ENCODE data around the gene SLC25A46. TPM values are rescaled to one million over a fixed set of nuclear protein-coding genes. Genes with fewer than 3 reads are reported as not detected.

Gene SLC25A46
- total and polyA plus RNA-seq, 2 of the 8 experiments (the other 6 are each of a cell fraction or from before 2014, with no cell fraction given) = 10.6 to 21.7 TPM

DNA sequence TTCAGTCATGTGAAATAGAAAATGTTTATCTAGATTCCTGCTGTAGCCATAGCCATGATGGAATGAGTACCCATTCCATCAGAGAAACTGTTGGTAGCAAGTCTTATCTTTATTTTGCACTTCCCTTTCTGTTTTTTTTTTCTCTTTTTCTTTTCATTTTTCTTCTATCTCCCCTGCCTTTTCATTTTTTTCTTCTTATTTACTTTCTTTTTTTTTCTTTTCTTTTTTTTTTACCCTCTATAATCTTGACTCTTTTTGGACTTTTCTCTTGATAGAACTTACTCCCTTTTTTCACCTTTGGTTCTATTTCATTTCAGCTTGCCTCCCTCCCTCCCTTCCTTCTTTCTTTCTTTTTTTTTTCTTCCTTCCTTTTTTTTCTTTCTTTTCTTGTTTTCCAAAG, 15.4 kb downstream of the SLC25A46 start (continued):
- TF ChIP-seq CTCF (IDR thresholded peaks at IDR 0.05; ENCODE audit: control extremely low read depth in 1 of 3, insufficient read depth in 1 of 3, low read depth in 1 of 3, low read length in 3 of 3) (no peak), RAD21 (IDR thresholded peaks at IDR 0.05 in 1 of 2, conservative IDR thresholded peaks at IDR 0.05 in 1 of 2; ENCODE audit: low read depth in 2 of 2, low read length in 2 of 2) (no peak), TAF1 (IDR thresholded peaks at IDR 0.05; ENCODE audit: low read depth, low read length) (no peak), POLR2A (IDR thresholded peaks at IDR 0.05; ENCODE audit: control extremely low read depth in 1 of 2, low read depth in 2 of 2, low read length in 2 of 2) (no peak), CHD7 (IDR thresholded peaks at IDR 0.05; ENCODE audit: insufficient replicate concordance, low read length) (no peak), CBX5 (IDR thresholded peaks at IDR 0.05; ENCODE audit: low read depth, low read length) (no peak), MAX (IDR thresholded peaks at IDR 0.05) (no peak)
